Coronary artery (tissue), 2 donors: Measurements from ENCODE around the gene NIFK.

Experiments used
- DNase-seq: peaks from one replicate; pipeline ENCODE4 v3.0.0-alpha.2; 2017; ENCODE audit warnings: low spot score
- H3K27ac ChIP-seq, 2 donors: fragments of 200-600 bp; sonication (generic); one replicate each; pipeline ENCODE4 v1.5.1; 2016 to 2019
- H3K4me3 ChIP-seq: fragments of 200-600 bp; sonication (generic); 2 replicates; pipeline ENCODE4 v1.5.1; 2016; ENCODE audit warnings: mild to moderate bottlenecking, moderate library complexity
- CTCF ChIP-seq: fragments of 200-600 bp; sonication (generic); IDR thresholded peaks from one replicate; pipeline ENCODE4 v1.5.1; 2019; ENCODE audit warnings: antibody characterized with exemption

NIFK gene

GRCh38 chr2:121731366-121731765, 5.3 kb downstream of the NIFK start:
- Histone ChIP-seq H3K4me3 (no peak overlapping the region), H3K27ac (no peak overlapping the region)
- TF ChIP-seq CTCF = no peak
- DNase-seq = no peak

GRCh38 chr2:121727950-121728349, 8.7 kb downstream of the NIFK start:
- no peak for TF ChIP-seq CTCF
- Histone ChIP-seq H3K4me3 (no peak overlapping the region), H3K27ac (no peak overlapping the region)
- no peak for DNase-seq

- DNase-seq = no peak
- Histone ChIP-seq H3K4me3 (no peak overlapping the region), H3K27ac (no peak overlapping the region)
- TF ChIP-seq CTCF = no peak
Observed at GRCh38 chr2:121727332-121727731, 9.3 kb downstream of the NIFK start.

GRCh38 chr2:121723316-121723715, 13.4 kb downstream of the NIFK start:
- TF ChIP-seq CTCF = no peak
- Histone ChIP-seq H3K27ac (no peak overlapping the region), H3K4me3 (no peak overlapping the region)
- DNase-seq = no peak

GRCh38 chr2:121722479-121722878, 14.2 kb downstream of the NIFK start:
- TF ChIP-seq CTCF = no peak
- no peak for DNase-seq
- Histone ChIP-seq H3K4me3 (no peak overlapping the region), H3K27ac (no peak overlapping the region)

GRCh38 chr2:121721926-121722325, 14.7 kb downstream of the NIFK start:
- no peak for TF ChIP-seq CTCF
- no peak overlapping the region for H3K4me3 ChIP-seq
- no peak for DNase-seq
- H3K27ac ChIP-seq = no peak overlapping the region

- H3K4me3 ChIP-seq = no peak overlapping the region
- no peak for TF ChIP-seq CTCF
- DNase-seq = no peak
- no peak overlapping the region for H3K27ac ChIP-seq
Observed at GRCh38 chr2:121717529-121717928, 19.1 kb downstream of the NIFK start.
